NCI-H2227 (cell line): ENCODE measurements around the gene RALGDS.

Experiments
- DNase-seq: peaks from one replicate; lab custom pipeline; 2025; ENCODE audit not compliant: unreplicated experiment; lab: John Stamatoyannopoulos, UW

RALGDS gene

GRCh38 chr9:133055788-133056420 is 65.1 kb downstream of the RALGDS start:
- no peak for DNase-seq

GRCh38 chr9:133054966-133055365 is 66.1 kb downstream of the RALGDS start:
- no peak for DNase-seq

GRCh38 chr9:133054194-133054890 is 66.7 kb downstream of the RALGDS start:
- DNase-seq: no peak

- DNase-seq: no peak
These were observed 69.0 kb downstream of the RALGDS start for GRCh38 chr9:133051966-133052539.

GRCh38 chr9:133051281-133051900 is 69.6 kb downstream of the RALGDS start:
- no peak for DNase-seq

- no peak for DNase-seq
These were observed 70.3 kb downstream of the RALGDS start for GRCh38 chr9:133050781-133051180.

- no peak for DNase-seq
These were observed 70.9 kb downstream of the RALGDS start for GRCh38 chr9:133050142-133050541.

GRCh38 chr9:133049043-133049442 is 72.0 kb downstream of the RALGDS start:
- DNase-seq: no peak

GRCh38 chr9:133048595-133048994 is 72.4 kb downstream of the RALGDS start:
- no peak for DNase-seq
